Measurements from ENCODE around the gene CCL2. TPM values are rescaled to one million over a fixed set of nuclear protein-coding genes. Genes with fewer than 3 reads are reported as not detected.

Gene CCL2
- total RNA-seq, 1 donor from 2014 or later, result 1.4 TPM

GRCh38 chr17:34253139-34253525 is 2.0 kb upstream of the CCL2 start:
- Mint-ChIP-seq H3K4me3 (ENCODE audit: unreplicated experiment) (no peak overlapping the region), H3K27ac (ENCODE audit: unreplicated experiment) (no peak overlapping the region), H3K4me1 (ENCODE audit: unreplicated experiment) (peaks cover 31% of the 10 kb centered on the region), H3K27me3 (ENCODE audit: unreplicated experiment) (peaks cover 8% of the 10 kb centered on the region), H3K36me3 (ENCODE audit: low read depth, unreplicated experiment) (peaks cover 4% of the 10 kb centered on the region), H3K9me3 (ENCODE audit: unreplicated experiment) (no peaks in the 10 kb centered on the region)
- no peak for DNase-seq (ENCODE audit: low spot score)
- TF ChIP-seq CTCF (IDR thresholded peaks at IDR 0.05; ENCODE audit: unreplicated experiment), result no peak

- Mint-ChIP-seq H3K27me3 (ENCODE audit: unreplicated experiment) (peaks cover 7% of the 10 kb centered on the region), H3K9me3 (ENCODE audit: unreplicated experiment) (no peaks in the 10 kb centered on the region), H3K36me3 (ENCODE audit: low read depth, unreplicated experiment) (peaks cover 4% of the 10 kb centered on the region), H3K4me3 (ENCODE audit: unreplicated experiment) (no peak overlapping the region), H3K27ac (ENCODE audit: unreplicated experiment) (no peak overlapping the region), H3K4me1 (ENCODE audit: unreplicated experiment) (peaks cover 31% of the 10 kb centered on the region)
- no peak for TF ChIP-seq CTCF (IDR thresholded peaks at IDR 0.05; ENCODE audit: unreplicated experiment)
- DNase-seq (ENCODE audit: low spot score), result no peak
These were observed 939 bp upstream of the CCL2 start for GRCh38 chr17:34254146-34254545.

DNA sequence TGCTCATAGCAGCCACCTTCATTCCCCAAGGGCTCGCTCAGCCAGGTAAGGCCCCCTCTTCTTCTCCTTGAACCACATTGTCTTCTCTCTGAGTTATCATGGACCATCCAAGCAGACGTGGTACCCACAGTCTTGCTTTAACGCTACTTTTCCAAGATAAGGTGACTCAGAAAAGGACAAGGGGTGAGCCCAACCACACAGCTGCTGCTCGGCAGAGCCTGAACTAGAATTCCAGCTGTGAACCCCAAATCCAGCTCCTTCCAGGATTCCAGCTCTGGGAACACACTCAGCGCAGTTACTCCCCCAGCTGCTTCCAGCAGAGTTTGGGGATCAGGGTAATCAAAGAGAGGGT is 272 bp downstream of the CCL2 start:
- DNase-seq (ENCODE audit: low spot score), result no peak
- H3K27ac Mint-ChIP-seq (ENCODE audit: unreplicated experiment), result peak overlapping the region; percentile 93
- no peak for TF ChIP-seq CTCF (IDR thresholded peaks at IDR 0.05; ENCODE audit: unreplicated experiment)
- H3K4me3 Mint-ChIP-seq (ENCODE audit: unreplicated experiment), result peak overlapping the region; percentile 85
- H3K9me3 Mint-ChIP-seq (ENCODE audit: unreplicated experiment), result no peaks in the 10 kb centered on the region
- H3K27me3 Mint-ChIP-seq (ENCODE audit: unreplicated experiment), result peaks cover 6% of the 10 kb centered on the region
- peaks cover 4% of the 10 kb centered on the region for H3K36me3 Mint-ChIP-seq (ENCODE audit: low read depth, unreplicated experiment)
- peaks cover 31% of the 10 kb centered on the region for H3K4me1 Mint-ChIP-seq (ENCODE audit: unreplicated experiment)

DNA sequence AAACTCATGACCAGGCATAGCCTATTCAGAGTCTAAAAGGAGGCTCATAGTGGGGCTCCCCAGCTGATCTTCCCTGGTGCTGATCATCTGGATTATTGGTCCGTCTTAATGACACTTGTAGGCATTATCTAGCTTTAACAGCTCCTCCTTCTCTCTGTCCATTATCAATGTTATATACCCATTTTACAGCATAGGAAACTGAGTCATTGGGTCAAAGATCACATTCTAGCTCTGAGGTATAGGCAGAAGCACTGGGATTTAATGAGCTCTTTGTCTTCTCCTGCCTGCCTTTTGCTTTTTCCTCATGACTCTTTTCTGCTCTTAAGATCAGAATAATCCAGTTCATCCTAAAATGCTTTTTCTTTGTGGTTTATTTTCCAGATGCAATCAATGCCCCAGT is 756 bp downstream of the CCL2 start:
- no peak overlapping the region for H3K4me3 Mint-ChIP-seq (ENCODE audit: unreplicated experiment)
- DNase-seq (ENCODE audit: low spot score), result no peak
- no peak overlapping the region for H3K27ac Mint-ChIP-seq (ENCODE audit: unreplicated experiment)

More for the DNA sequence above, 756 bp downstream of the CCL2 start:
- H3K9me3 Mint-ChIP-seq (ENCODE audit: unreplicated experiment), result no peaks in the 10 kb centered on the region
- no peak for TF ChIP-seq CTCF (IDR thresholded peaks at IDR 0.05; ENCODE audit: unreplicated experiment)
- peaks cover 34% of the 10 kb centered on the region for H3K4me1 Mint-ChIP-seq (ENCODE audit: unreplicated experiment)
- peaks cover 4% of the 10 kb centered on the region for H3K36me3 Mint-ChIP-seq (ENCODE audit: low read depth, unreplicated experiment)
- H3K27me3 Mint-ChIP-seq (ENCODE audit: unreplicated experiment), result peaks cover 5% of the 10 kb centered on the region

Measured in endothelial cell (in vitro differentiated cells).